IPS DF 6.9 (cell line): ENCODE data around the gene RNF217.

Experiments
- DNase-seq: peaks from one replicate; pipeline ENCODE4 v3.0.0-alpha.2; 2013; ENCODE audit warnings: low read depth, low spot score
- H3K27ac ChIP-seq: one replicate; pipeline ENCODE4 v1.5.1; 2013; ENCODE audit warnings: low read length, control low read depth
- H3K27me3 ChIP-seq: 2 replicates; pipeline ENCODE4 v1.6.1; 2013; ENCODE audit warnings: mild to moderate bottlenecking, low read length; ENCODE audit not compliant: control insufficient read depth, insufficient read depth
- H3K36me3 ChIP-seq: 2 replicates; pipeline ENCODE4 v1.6.1; 2013; ENCODE audit warnings: low read length; ENCODE audit not compliant: control insufficient read depth, insufficient read depth
- H3K4me1 ChIP-seq: 2 replicates; pipeline ENCODE4 v1.6.1; 2013; ENCODE audit warnings: low read length; ENCODE audit not compliant: control insufficient read depth, insufficient read depth
- H3K4me3 ChIP-seq: 2 replicates; pipeline ENCODE4 v1.5.1; 2013; ENCODE audit warnings: mild to moderate bottlenecking, low read length
- H3K9me3 ChIP-seq: 2 replicates; pipeline ENCODE4 v1.6.1; 2013; ENCODE audit warnings: low read length, inconsistent platforms; ENCODE audit not compliant: control insufficient read depth, insufficient read depth
- WGBS: extraction: QIAGEN DNeasy Blood & Tissue Kit; methylation state at CpG from one replicate; pipeline ENCODE4 v1.1.7; 2013; ENCODE audit warnings: mixed read lengths, missing lambda C conversion rate; ENCODE audit not compliant: insufficient read length, insufficient coverage; 5-methylcytosine and 5-hydroxymethylcytosine counted together

Gene RNF217

GRCh38 chr6:125001684-125002405, 39.6 kb downstream of the RNF217 start:
- H3K27ac ChIP-seq: no peak overlapping the region
- no peak overlapping the region for H3K4me3 ChIP-seq
- H3K36me3 ChIP-seq: no peaks in the 10 kb centered on the region
- no peaks in the 10 kb centered on the region for H3K27me3 ChIP-seq
- no peak for DNase-seq
- no peaks in the 10 kb centered on the region for H3K4me1 ChIP-seq
- no peaks in the 10 kb centered on the region for H3K9me3 ChIP-seq
- WGBS: no CpG with 5 or more reads among the region's 4 CpGs

- no peak for DNase-seq
- H3K4me1 ChIP-seq: no peaks in the 10 kb centered on the region
- H3K9me3 ChIP-seq: no peaks in the 10 kb centered on the region
- no peaks in the 10 kb centered on the region for H3K27me3 ChIP-seq
- no CpG with 5 or more reads among the region's 8 CpGs for WGBS
- H3K36me3 ChIP-seq: no peaks in the 10 kb centered on the region
- H3K27ac ChIP-seq: no peak overlapping the region
- H3K4me3 ChIP-seq: no peak overlapping the region
Observed at GRCh38 chr6:125002406-125002741, 40.1 kb downstream of the RNF217 start.

GRCh38 chr6:125003070-125003469, 40.8 kb downstream of the RNF217 start:
- no peaks in the 10 kb centered on the region for H3K4me1 ChIP-seq
- no peaks in the 10 kb centered on the region for H3K9me3 ChIP-seq
- H3K27me3 ChIP-seq: no peaks in the 10 kb centered on the region
- H3K4me3 ChIP-seq: no peak overlapping the region
- DNase-seq: no peak
- H3K36me3 ChIP-seq: no peaks in the 10 kb centered on the region
- no peak overlapping the region for H3K27ac ChIP-seq
- WGBS: no CpG with 5 or more reads among the region's 2 CpGs

GRCh38 chr6:125004198-125004597, 42.0 kb downstream of the RNF217 start:
- Histone ChIP-seq H3K27ac (no peak overlapping the region), H3K4me3 (no peak overlapping the region), H3K9me3 (no peaks in the 10 kb centered on the region), H3K36me3 (no peaks in the 10 kb centered on the region), H3K4me1 (no peaks in the 10 kb centered on the region), H3K27me3 (no peaks in the 10 kb centered on the region)
- no peak for DNase-seq
- WGBS: no CpG with 5 or more reads among the region's 1 CpG

- Histone ChIP-seq H3K9me3 (no peaks in the 10 kb centered on the region), H3K36me3 (no peaks in the 10 kb centered on the region), H3K4me3 (no peak overlapping the region), H3K4me1 (no peaks in the 10 kb centered on the region), H3K27ac (no peak overlapping the region), H3K27me3 (no peaks in the 10 kb centered on the region)
- no CpG with 5 or more reads among the region's 2 CpGs for WGBS
- DNase-seq: no peak
Observed at GRCh38 chr6:125004797-125005595, 42.8 kb downstream of the RNF217 start.

- Histone ChIP-seq H3K27me3 (no peaks in the 10 kb centered on the region), H3K4me1 (no peaks in the 10 kb centered on the region), H3K27ac (no peak overlapping the region), H3K36me3 (no peaks in the 10 kb centered on the region), H3K9me3 (no peaks in the 10 kb centered on the region), H3K4me3 (no peak overlapping the region)
- no peak for DNase-seq
- no CpG with 5 or more reads among the region's 3 CpGs for WGBS
Observed at GRCh38 chr6:125008261-125008703, 46.0 kb downstream of the RNF217 start.

GRCh38 chr6:125008957-125009356, 46.7 kb downstream of the RNF217 start:
- Histone ChIP-seq H3K4me1 (no peaks in the 10 kb centered on the region), H3K9me3 (no peaks in the 10 kb centered on the region), H3K36me3 (no peaks in the 10 kb centered on the region), H3K4me3 (no peak overlapping the region), H3K27me3 (no peaks in the 10 kb centered on the region), H3K27ac (no peak overlapping the region)
- DNase-seq: no peak
- WGBS: no CpG with 5 or more reads among the region's 1 CpG

GRCh38 chr6:125009578-125009977, 47.3 kb downstream of the RNF217 start:
- DNase-seq: no peak
- Histone ChIP-seq H3K9me3 (no peaks in the 10 kb centered on the region), H3K27ac (no peak overlapping the region), H3K4me1 (no peaks in the 10 kb centered on the region), H3K36me3 (no peaks in the 10 kb centered on the region), H3K27me3 (no peaks in the 10 kb centered on the region), H3K4me3 (no peak overlapping the region)
- WGBS: no CpG with 5 or more reads among the region's 4 CpGs

- H3K27ac ChIP-seq: no peak overlapping the region
- WGBS: no CpG with 5 or more reads among the region's 2 CpGs
Observed at GRCh38 chr6:125013938-125014660, 51.9 kb downstream of the RNF217 start.

GRCh38 chr6:125014661-125014957, 52.4 kb downstream of the RNF217 start:
- no peaks in the 10 kb centered on the region for H3K9me3 ChIP-seq
- H3K4me1 ChIP-seq: peaks cover 1% of the 10 kb centered on the region; the same call in 1 of the 2 replicates
- DNase-seq: no peak
- H3K36me3 ChIP-seq: no peaks in the 10 kb centered on the region
- H3K27me3 ChIP-seq: no peaks in the 10 kb centered on the region
- no peak overlapping the region for H3K4me3 ChIP-seq
- no peak overlapping the region for H3K27ac ChIP-seq

More at GRCh38 chr6:125013938-125014660, 51.9 kb downstream of the RNF217 start:
- DNase-seq: no peak
- Histone ChIP-seq H3K27me3 (no peaks in the 10 kb centered on the region), H3K36me3 (no peaks in the 10 kb centered on the region), H3K9me3 (no peaks in the 10 kb centered on the region), H3K4me3 (no peak overlapping the region), H3K4me1 (no peaks in the 10 kb centered on the region; the same call in 1 of the 2 replicates)
